HL-60/S4 treated with phorbol 12-myristate 13-acetate at 8.2 ng/mL for 4 days and 3 days (cell line): ENCODE measurements around the gene TBCK.
"Not testable (repeated sequence)": the region's sequence is repeated elsewhere in the genome, so short reads cannot be mapped to it uniquely, and the experiment has no call there.

Experiments
- in situ Hi-C: fragments of 300-500 bp; cut with MboI; formaldehyde crosslinking; loops from 2 replicates; pipeline ENCODE4 v1.15.0; 2022; ENCODE audit warnings: low sequenced_read_pairs

Gene TBCK

DNA sequence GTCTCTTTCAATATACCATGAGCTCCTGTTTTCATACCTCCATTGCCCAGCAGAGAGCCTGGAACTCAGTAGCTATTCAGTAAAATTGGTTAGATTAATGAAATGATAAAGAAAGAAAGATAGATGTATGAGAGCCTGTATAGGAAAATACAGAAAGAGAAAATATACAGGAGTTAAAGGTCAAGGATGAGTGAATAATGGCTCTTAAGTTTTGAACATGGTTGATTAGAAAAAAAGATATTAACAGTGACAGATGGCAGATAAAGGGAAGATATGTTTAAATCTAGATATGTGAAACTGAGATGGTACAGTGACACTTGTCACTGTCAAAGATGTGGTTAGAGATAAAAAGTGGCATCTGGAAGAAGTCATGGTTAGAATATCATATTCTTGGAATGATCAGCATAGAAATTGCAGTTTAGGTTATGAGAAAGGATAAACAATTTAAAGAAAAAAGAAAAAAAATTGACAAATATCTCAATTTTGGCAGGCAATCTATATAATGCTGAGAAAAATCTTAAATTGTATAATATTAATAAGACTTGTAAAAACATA lies 179.2 kb downstream of the TBCK start:
- in situ Hi-C loops: no loop called here

DNA sequence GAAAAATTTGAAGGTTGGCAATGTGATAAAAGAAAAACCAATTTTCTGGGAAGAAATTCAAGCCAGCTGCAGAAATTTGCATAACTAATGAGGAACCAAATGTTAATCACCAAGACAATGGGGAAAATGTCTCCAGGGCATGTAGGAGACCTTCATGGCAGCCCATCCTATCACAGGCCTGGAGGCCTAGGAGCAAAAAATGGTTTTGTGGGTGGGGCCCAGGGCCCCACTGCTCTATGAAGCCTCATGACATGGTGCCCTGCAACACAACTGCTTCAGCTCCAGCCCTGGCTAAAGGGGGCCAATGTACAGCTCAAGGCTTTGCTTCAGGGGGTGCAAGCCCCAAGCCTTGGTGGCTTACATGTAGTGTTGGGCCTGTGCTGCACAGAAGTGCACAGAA lies 184.0 kb downstream of the TBCK start:
- in situ Hi-C loops: no loop called here

DNA sequence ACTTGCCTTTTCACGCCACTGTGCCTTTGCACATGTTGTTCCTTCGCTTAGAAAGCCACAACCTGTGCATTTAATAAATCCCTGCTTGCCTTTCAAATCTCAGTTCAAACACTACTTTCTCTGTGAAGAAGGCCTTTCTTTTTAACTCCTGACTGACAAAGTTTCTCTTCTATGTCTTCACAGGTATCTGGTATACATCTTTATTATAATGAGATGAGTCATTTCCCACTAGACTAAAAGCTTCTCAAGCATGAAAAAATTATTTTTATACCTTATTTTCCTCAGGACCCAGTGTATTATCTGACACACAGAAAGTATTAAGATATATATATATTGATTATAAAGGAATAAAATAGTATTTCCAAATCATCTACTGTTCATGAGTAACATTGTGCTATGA lies 189.9 kb downstream of the TBCK start:
- in situ Hi-C loops: no loop called here

DNA sequence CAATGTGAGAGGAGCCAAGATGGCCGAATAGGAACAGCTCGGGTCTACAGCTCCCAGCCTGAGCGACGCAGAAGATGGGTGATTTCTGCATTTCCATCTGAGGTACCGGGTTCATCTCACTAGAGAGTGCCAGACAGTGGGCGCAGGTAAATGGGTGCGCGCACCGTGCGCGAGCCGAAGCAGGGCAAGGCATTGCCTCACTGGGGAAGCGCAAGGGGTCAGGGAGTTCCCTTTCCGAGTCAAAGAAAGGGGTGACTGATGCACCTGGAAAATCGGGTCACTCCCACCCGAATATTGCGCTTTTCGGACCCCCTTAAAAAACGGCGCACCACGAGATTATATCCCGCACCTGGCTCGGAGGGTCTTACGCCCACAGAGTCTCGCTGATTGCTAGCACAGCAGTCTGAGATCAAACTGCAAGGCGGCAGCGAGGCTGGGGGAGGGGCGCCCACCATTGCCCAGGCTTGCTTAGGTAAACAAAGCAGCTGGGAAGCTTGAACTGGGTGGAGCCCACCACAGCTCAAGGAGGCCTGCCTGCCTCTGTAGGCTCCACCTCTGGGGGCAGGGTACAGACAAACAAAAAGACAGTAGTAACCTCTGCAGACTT lies 196.0 kb downstream of the TBCK start:
- in situ Hi-C loops: not testable (repeated sequence)

DNA sequence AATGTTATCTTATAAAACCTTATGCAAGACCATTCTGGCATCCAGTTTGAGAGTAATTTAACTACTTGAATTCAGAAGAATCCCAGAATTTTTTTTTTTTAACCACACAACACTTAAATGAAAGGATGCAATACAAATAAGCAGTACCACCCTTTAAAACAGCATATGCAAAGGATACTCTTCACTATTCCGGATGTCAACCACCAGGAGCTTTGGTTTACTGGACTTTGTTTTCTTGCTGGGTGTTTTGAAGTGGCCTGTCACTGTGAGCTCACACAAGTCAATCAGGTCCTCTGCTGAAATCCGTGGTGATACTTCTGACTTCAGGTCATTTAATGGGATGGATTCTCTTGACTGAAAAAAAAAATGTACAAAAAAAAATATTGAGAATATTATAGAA lies 200.0 kb downstream of the TBCK start:
- in situ Hi-C loops: no loop called here

DNA sequence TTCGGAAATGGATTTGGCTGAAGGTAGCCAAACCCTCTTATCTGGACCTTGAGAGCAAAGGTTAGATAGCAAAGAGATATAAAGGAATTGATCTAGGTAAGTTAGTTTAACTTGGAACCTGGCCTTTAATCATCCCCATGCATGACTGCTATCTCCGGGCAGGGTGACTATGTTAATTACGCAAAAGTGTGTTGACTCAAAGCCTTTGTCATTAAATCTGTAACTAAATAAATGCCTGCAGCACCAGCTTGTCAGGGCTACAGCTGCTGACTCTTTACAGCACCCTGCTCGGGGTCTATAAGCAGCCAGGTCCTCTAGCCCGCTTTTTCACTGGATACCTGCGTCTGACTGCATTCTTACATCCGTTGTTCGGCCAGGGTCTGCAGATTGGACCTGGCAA lies 201.7 kb downstream of the TBCK start:
- in situ Hi-C loops: no loop called here

DNA sequence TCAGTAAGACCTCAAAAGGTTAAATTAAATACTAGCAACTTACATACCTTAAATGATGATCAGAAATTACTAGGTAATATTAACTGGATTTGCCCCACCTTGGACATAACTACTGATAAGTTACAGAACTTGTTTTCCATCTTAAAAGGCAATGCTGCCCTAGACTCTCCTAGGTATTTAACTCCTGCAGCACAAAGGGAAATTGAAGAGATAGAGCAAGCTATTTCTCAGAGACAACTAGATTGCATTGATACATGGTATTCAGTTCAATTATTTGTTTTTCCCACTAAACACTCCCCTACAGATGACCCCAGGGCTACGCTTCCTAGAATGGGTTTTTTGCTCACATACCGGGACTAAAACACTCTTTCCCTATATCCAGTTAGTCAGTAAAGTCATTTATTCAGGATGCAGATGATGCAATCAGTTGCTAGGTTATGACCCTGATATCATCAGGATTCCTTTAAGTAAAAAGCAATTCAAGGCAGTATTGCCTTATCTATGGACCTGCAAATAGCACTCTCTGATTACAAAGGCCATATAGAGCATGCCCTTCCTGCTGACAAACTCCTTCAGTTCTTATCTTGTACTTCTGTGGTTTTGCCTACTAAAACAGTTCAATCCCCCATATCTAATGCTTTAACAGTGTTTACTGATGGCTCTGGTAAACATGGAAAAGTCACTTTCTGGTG lies 204.1 kb downstream of the TBCK start:
- in situ Hi-C loops: not testable (repeated sequence)

DNA sequence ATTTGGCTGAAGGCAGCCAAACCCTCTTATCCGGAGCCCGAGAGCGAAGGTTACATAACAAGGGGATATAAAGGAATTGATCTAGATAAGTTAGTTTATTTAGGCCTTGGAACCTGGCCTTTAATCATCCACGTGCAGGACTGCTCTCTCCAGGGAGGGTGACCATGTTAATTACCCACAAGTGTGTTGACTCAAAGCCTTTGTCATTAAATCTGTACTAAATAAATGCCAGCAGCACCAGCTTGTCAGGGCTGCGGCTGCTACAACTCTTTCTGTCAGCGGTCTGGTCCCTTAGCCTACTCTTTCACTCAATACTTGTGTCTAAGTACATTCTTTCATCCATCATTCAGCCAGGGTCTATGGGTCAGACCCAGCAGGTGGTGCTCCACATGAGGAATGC lies 206.1 kb downstream of the TBCK start:
- in situ Hi-C loops: no loop called here

DNA sequence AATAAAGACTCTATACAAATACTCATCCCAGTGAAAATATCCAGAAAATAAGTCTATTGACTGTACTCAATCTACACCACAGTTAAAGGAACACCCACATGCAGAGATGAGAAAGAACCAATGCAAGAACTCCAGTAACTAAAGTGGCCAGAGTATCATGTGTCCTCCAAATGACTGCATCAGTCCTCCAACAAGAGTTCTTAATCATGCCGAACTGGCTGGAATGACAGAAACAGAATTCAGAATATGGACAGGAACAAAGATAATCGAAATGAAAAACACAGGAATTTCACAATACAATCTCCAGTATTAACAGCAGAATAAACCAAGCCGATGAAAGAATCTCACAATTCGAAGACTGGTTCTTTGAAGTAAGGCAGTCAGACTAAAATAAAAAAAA lies 210.3 kb downstream of the TBCK start:
- in situ Hi-C loops: no loop called here

DNA sequence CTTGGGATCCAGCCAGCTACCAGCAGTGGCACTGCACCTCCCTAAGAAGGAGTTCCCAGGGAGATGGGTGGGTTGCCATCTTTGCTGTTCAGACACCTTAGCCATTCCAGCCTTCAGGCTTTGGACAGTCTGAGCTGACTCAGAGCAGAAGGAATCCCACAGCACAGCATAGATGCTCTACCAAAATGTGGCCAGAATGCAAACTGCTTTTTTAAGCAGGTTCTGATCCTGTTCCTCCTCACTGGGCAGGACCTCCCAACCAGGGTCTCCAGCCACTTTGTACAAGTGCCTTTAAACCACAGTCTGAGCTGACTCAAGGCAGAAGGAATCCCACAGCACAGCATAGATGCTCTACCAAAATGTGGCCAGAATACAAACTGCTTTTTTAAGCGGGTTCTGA lies 211.7 kb downstream of the TBCK start:
- in situ Hi-C loops: no loop called here

DNA sequence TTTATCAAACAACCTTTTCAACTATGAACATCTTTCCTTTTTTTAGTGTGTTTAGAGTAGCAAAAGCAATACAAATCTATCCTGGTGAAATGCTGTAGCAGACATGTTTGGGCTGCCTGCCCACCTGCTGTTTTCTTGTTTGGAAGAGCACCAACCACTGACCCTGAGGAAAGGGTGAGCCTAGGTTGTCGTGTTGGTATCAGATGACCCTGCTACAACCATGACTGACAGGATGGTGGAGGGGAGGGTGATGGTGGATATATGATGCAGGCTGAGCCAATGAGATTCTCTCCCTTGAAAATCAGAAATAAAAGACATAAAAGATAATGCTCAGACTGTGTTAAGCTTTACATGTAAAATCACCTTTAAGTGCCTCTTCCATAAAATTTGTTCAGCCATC lies 219.6 kb downstream of the TBCK start:
- in situ Hi-C loops: no loop called here

DNA sequence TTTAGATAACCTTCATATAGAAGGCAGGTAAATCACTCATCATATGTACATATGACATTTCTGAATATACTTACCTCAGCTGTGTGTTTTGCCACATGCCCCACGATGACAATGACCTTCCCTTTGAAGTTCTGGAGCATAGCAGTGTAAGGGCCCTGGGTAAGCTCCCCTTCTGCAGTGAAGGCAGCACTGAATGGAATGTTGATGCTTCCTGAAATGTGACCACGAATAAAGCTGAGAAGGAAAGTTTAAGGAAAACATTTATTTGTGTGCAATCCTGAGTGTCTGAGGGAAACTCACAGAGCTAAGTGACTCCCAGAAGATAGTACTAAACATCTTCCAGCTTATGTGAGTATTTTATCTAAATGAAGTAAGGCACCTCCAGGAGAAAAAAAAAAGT lies 220.6 kb downstream of the TBCK start:
- in situ Hi-C loops: no loop called here

DNA sequence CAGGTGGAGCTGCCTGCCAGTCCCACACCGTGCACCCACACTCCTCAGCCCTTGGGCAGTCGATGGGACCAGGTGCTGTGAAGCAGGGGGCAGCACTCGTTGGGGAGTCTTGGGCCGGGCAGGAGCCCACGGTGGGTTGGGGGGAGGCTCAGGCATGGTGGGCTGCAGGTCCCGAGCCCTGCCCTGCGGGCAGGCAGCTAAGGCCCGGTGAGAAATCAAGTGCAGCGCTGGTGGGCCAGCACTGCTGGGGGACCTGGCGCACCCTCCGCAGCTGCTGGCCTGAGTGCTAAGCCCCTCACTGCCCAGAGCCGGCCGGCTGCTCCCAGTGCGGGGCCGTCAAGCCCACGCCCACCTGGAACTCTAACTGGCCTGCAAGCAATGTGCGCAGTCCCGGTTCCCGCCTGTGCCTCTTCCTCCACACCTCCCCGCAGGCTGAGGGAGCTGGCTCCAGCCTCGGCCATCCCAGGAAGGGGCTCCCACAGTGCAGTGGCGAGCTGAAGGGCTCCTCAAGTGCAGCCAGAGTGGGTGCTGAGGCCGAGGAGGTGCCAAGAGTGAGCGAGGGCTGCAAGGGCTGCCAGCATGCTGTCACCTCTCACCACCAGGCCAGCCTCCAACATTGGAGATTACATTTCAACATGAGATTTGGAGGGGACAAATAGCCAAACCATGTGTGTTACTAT lies 223.5 kb downstream of the TBCK start:
- in situ Hi-C loops: no loop called here

DNA sequence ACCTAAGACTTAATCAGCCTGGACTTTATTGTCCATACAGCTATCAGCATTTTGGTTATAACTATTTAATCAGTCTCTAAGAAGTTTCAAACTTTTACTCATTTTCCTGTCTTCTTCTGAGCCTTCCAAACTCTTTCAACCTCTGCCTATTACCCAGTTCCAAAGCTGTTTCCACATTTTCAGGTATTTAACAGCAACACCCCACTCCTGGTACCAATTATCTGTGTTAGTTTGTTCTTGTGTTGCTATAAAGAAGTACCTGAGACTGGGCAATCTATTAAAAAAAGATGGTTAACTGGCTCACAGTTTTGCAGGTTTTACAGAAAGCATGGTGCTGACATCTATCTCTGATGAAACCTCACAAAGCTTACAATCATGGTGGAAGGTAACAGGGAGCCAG lies 225.2 kb downstream of the TBCK start:
- in situ Hi-C loops: no loop called here

DNA sequence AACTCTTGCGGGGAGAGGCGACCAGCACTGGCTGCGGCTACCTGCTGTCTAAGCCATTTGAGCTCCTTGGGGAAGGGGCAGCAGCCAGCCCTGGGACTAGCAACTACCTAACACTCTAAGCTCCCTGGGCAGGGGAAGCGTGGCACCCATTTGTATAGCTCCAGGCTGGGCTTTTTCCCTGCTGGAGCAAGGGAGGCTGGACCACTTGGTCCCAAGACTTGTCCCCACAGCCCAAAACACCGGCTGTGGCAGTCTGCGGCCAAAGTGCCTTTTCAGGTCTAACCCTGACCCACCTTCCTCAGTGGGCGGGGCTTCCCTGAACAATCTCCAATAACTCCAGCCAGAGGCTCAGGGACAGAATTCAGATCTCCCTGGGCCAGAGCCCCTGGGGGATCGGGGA lies 232.9 kb downstream of the TBCK start:
- in situ Hi-C loops: no loop called here

DNA sequence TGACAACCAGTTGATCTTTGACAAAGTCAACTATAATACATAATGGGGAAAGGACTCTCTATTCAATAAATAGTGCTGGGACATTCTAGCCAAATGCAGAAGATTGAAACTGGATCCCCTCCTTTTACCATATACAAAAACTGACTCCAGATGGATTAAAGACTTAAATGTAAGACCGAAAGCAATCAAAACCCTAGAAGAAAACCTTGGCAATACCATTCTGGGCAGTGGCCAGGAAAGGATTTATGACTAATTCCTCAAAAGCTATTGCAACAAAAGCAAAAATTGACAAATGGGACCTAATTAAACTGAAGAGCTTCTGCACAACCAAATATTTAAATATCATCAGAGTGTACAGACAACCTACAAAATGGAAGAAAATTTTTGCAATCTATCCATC lies 235.6 kb downstream of the TBCK start:
- in situ Hi-C loops: no loop called here

DNA sequence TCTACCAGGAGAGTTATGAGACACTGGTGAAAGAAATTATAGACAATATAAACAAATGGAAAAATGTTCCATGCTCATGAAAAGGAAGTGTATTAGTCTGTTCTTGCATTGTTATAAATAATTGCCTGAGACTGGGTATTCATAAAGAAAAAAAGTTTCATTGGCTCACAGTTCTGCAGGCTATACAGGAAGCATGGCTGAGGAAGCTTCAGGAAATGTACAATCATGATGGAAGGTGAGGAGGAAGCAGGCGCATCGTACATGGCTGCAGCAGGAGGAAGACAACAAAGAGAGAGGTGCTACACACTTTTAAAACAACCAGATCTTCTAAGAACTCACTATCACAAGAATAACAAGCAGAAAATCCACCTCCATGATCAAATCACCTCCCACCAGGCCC lies 236.4 kb downstream of the TBCK start:
- in situ Hi-C loops: no loop called here

DNA sequence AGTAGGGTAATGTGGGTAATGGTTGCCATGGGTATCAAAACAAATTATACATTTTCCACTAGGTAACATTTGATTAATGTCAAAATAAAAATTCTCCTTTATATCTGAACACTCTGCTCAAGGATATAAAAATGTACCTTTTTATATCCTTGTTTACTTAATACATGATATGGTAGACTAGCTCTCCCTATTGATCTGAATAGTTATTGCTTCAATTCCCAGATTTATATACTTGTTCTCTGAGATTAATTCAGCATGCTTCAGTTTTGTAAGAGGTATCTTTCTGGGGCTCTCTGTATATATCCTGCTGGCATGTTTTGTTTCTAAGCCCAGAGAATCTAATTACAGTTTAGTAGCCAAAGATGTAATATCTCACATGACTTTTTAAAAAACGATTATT lies 251.0 kb downstream of the TBCK start:
- in situ Hi-C loops: no loop called here

DNA sequence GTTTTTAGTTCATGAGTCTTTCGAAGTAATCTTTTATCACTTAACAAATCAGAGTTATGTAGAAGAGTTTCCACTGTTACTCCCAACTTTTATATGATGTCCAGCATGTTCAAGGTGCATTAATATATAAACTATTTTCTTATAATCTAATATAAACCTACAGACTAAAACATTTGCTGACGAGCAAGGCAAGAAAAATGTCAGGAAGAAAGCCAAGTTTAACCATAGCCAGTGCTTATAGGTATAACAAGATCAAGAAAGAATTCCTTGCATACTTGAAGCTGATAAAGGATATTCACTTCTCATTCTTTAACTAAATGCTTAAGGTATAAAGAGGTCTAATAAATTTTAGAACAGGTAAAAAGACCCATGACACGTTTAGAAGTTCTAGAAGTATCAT lies 253.0 kb downstream of the TBCK start:
- in situ Hi-C loops: no loop called here

DNA sequence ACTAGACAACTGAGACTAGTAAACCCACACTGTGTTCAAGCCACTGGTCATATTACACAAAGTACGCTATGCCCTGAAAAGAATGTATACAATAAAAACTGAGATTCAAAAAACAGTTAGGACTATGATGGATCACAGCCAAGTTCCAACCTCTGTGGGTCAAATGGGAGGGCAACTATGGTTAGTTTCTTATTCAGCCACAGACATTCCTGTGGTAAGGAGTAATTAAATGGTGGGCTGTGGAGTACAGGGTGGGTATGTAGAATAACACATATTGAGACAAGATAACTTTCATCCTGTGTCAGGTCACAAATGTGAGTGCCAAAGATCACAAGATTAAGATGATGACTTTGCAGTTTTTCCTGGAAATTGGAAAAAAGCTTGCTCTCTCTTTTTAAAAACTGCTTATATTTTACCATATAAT lies 253.5 kb downstream of the TBCK start:
- in situ Hi-C loops: no loop called here

DNA sequence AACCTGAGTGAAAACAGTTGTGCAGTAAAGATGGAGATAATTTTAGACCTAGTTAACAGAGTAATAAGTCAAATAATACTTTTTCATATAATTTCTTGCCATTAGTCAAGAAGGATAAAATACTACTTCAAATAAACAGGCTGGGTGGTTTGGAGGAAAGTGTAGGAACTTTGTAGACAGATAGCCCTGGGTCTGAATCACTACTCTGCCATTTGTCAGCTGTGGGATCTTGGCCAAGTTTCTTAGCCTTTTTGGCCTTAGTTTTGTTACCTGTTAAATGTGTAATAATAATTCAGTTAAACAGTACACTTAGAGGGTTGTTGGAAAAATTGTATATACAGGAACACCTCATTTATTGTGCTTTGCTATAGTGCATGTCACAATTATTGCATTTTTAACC lies 257.1 kb downstream of the TBCK start:
- in situ Hi-C loops: no loop called here

DNA sequence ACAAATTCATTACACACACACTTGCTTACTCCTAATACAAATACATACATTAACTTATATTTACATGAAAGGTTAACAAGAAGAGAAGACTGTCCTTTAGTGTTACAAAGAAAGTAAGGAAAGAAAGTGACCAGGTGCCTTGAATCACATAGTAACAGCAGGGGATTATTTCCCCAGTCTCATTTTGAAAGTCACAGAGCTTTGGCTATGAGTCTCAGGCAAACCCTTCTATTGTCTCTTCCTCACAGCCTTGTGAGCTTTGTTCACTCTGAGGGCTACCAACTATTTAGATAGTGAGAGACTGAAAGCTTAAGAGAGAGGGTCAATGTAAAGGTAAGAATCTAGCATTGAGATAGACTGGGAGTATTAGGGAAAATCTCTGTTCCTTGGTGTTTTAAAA lies 259.1 kb downstream of the TBCK start:
- in situ Hi-C loops: no loop called here
